Transverse colon (tissue), 4 donors: ENCODE results near the gene WDR5.

Experiments used
- CTCF ChIP-seq, 5 experiments: fragments of 200-600 bp in 3 of 5; fragments of 450-650 bp in 2 of 5; sonication (generic) in 3 of 5; IDR thresholded peaks; 1 replicate in 2 of 5; 2 replicates in 3 of 5; pipeline ENCODE4 v1.5.1; 2016 to 2017; ENCODE audit warnings: antibody characterized with exemption in 5 of 5, inconsistent platforms in 3 of 5, mild to moderate bottlenecking in 2 of 5, moderate library complexity in 1 of 5
- EP300 ChIP-seq: sonication (generic); formaldehyde crosslinking; IDR thresholded peaks from one replicate; pipeline ENCODE4 v1.6.1; 2017; ENCODE audit warnings: antibody characterized with exemption, low read depth
- POLR2A ChIP-seq: fragments of 450-650 bp; IDR thresholded peaks from one replicate; pipeline ENCODE4 v1.6.1; 2016; ENCODE audit warnings: antibody characterized with exemption, mild to moderate bottlenecking, moderate library complexity
- POLR2AphosphoS5 ChIP-seq, 3 donors: sonication (generic); formaldehyde crosslinking; IDR thresholded peaks; one replicate each; pipeline ENCODE4 v1.6.1; 2016; ENCODE audit warnings: antibody characterized with exemption in 3 of 3

GRCh38 chr9:134149380-134149779, 13.5 kb downstream of the WDR5 start:
- TF ChIP-seq POLR2AphosphoS5 (IDR thresholded peaks at IDR 0.05) = no peak
- TF ChIP-seq CTCF (IDR thresholded peaks at IDR 0.05) = no peak
- no peak for TF ChIP-seq POLR2A
- no peak for TF ChIP-seq EP300
